Measurements from ENCODE around the gene CDH8.

- TF ChIP-seq, protein P1, sequence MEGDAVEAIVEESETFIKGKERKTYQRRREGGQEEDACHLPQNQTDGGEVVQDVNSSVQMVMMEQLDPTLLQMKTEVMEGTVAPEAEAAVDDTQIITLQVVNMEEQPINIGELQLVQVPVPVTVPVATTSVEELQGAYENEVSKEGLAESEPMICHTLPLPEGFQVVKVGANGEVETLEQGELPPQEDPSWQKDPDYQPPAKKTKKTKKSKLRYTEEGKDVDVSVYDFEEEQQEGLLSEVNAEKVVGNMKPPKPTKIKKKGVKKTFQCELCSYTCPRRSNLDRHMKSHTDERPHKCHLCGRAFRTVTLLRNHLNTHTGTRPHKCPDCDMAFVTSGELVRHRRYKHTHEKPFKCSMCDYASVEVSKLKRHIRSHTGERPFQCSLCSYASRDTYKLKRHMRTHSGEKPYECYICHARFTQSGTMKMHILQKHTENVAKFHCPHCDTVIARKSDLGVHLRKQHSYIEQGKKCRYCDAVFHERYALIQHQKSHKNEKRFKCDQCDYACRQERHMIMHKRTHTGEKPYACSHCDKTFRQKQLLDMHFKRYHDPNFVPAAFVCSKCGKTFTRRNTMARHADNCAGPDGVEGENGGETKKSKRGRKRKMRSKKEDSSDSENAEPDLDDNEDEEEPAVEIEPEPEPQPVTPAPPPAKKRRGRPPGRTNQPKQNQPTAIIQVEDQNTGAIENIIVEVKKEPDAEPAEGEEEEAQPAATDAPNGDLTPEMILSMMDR (IDR thresholded peaks at IDR 0.05): no peak
- no peak for TF ChIP-seq POLR2A (IDR thresholded peaks at IDR 0.05)
These were observed 15.6 kb downstream of the CDH8 start for GRCh38 chr16:62020681-62021080.

All from thyroid gland (tissue), 4 donors.